Thyroid gland (tissue), 4 donors: ENCODE measurements around the gene APBA1. TPM values are rescaled to one million over a fixed set of nuclear protein-coding genes. Genes with fewer than 3 reads are reported as not detected.

Experiments
- DNase-seq, 2 donors: peaks; one replicate each; pipeline ENCODE4 v3.0.0-alpha.2; 2019
- H3K27ac ChIP-seq, 3 donors: fragments of 200-600 bp; sonication (generic); 1 replicate in 2 of 3; 2 replicates in 1 of 3; pipeline ENCODE4 v1.5.1; 2016 to 2019; ENCODE audit warnings: mild to moderate bottlenecking in 1 of 3, moderate library complexity in 1 of 3
- H3K27me3 ChIP-seq: fragments of 200-600 bp; sonication (generic); one replicate; pipeline ENCODE4 v1.5.1; 2019
- H3K36me3 ChIP-seq, 2 donors: fragments of 200-600 bp; sonication (generic); one replicate each; pipeline ENCODE4 v1.5.1; 2016 to 2019
- H3K4me1 ChIP-seq, 2 donors: fragments of 200-600 bp; sonication (generic); one replicate each; pipeline ENCODE4 v1.5.1; 2017 to 2019
- H3K4me3 ChIP-seq, 3 donors: fragments of 200-600 bp; sonication (generic); replicated peaks in 1 of 3; 1 replicate in 2 of 3; 2 replicates in 1 of 3; pipeline ENCODE4 v1.5.1; 2016; ENCODE audit warnings: mild to moderate bottlenecking in 1 of 3
- H3K9me3 ChIP-seq: fragments of 200-600 bp; sonication (generic); one replicate; pipeline ENCODE4 v1.5.1; 2017
- CTCF ChIP-seq, 6 experiments: fragments of 200-600 bp in 3 of 6; fragments of 450-650 bp in 3 of 6; sonication (generic) in 3 of 6; IDR thresholded peaks; one replicate each; pipeline ENCODE4 v1.5.1; 2016 to 2019; ENCODE audit warnings: antibody characterized with exemption in 6 of 6, mild to moderate bottlenecking in 2 of 6, inconsistent platforms in 1 of 6, moderate library complexity in 1 of 6
- POLR2A ChIP-seq, 2 donors: fragments of 450-650 bp; IDR thresholded peaks; one replicate each; pipeline ENCODE4 v1.6.1; 2017; ENCODE audit warnings: antibody characterized with exemption in 2 of 2, mild to moderate bottlenecking in 2 of 2, moderate library complexity in 1 of 2
- WGBS, 2 donors: methylation state at CpG; one replicate each; pipeline ENCODE4 v1.1.5; 2017; 5-methylcytosine and 5-hydroxymethylcytosine counted together
- intact Hi-C: fragments of 100-400 bp; cut with DNase I; formaldehyde crosslinking; loops from one replicate; pipeline ENCODE4 v1.15.1; 2023
- total RNA-seq, 4 donors: library from RNA; depleted of rRNA; stranded (reverse); fragments of >200 nt; gene quantifications; one replicate each; pipeline ENCODE4 v1.2.3, GENCODE V29; 2016

APBA1 gene
- total RNA-seq, 4 donors from 2014 or later: 2.8 to 11.2 (median 3.8) TPM

- 19 to 41% methylated on average over 7 to 10 of the region's 10 CpGs for WGBS, 2 donors
- H3K4me3 ChIP-seq: no peak overlapping the region
- no peaks in the 10 kb centered on the region for H3K27me3 ChIP-seq
- H3K36me3 ChIP-seq: no peaks in the 10 kb centered on the region
- intact Hi-C loops: no loop called here
- TF ChIP-seq CTCF (IDR thresholded peaks at IDR 0.05): peak in 1 of 6 experiments; percentile 9
- TF ChIP-seq POLR2A (IDR thresholded peaks at IDR 0.05): peak in 1 of 2 donors; percentile 45
- peak; percentile 87 to 91 for DNase-seq
- H3K9me3 ChIP-seq: no peaks in the 10 kb centered on the region
- H3K27ac ChIP-seq: peak overlapping the region in 1 of 3 donors; percentile 3
- H3K4me1 ChIP-seq: peaks cover 0 to 16% of the 10 kb centered on the region in 2 donors
Measured at GRCh38 chr9:69645488-69645887, 26.7 kb downstream of the APBA1 start.

DNA sequence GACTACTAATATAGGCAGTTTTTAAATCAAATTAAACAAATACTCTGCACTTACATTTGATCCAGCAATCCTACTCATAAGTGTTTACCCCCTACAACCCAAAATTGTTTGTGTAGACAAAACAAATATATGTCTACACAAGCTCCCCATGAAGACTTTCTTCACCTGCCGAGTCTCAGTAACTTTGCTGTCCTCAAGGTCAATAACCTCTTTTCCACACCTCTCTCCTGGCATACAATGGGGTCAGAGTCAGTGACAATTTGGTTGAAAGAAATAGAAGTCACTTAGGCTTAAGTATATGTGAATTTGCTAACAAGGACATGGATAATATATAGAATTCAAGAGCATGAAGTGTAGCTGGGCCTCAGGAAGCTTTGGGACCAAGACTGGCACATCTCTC lies 29.1 kb downstream of the APBA1 start:
- Histone ChIP-seq H3K27me3 (no peaks in the 10 kb centered on the region), H3K4me3 (no peak overlapping the region), H3K4me1 (peaks cover 0 to 5% of the 10 kb centered on the region in 2 donors), H3K9me3 (no peaks in the 10 kb centered on the region), H3K27ac (no peak overlapping the region), H3K36me3 (no peaks in the 10 kb centered on the region)
- intact Hi-C loops: no loop called here
- no peak for TF ChIP-seq POLR2A (IDR thresholded peaks at IDR 0.05)
- no peak for TF ChIP-seq CTCF (IDR thresholded peaks at IDR 0.05)
- no peak for DNase-seq
- 86 to 88% methylated on average over 1 of the region's 1 CpG for WGBS, 2 donors

DNA sequence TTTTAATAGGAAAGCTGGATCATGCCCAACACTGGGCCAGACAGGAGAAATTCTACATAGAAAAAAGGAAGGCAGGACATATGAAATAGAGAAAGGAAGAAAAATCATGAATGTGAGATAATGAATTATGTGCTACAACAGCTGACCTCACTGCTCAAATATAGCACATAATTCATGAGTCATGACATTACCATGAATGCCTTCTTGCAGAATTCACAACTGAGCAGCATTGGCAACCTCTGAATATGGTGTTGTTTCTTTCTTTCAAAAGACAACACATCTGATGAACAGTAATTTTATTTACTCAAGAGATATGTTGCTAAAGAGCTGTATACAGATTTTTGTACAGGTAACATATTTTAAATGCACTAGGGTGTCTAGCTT lies 34.4 kb downstream of the APBA1 start:
- no peak for DNase-seq
- TF ChIP-seq CTCF (IDR thresholded peaks at IDR 0.05): no peak
- no peak for TF ChIP-seq POLR2A (IDR thresholded peaks at IDR 0.05)
- Histone ChIP-seq H3K36me3 (no peaks in the 10 kb centered on the region), H3K27me3 (no peaks in the 10 kb centered on the region), H3K4me1 (no peaks in the 10 kb centered on the region), H3K9me3 (no peaks in the 10 kb centered on the region), H3K4me3 (no peak overlapping the region), H3K27ac (no peak overlapping the region)
- intact Hi-C loops: no loop called here

GRCh38 chr9:69637193-69637816 lies 34.9 kb downstream of the APBA1 start:
- intact Hi-C loops: no loop called here
- 92 to 98% methylated on average over 2 of the region's 2 CpGs for WGBS, 2 donors
- H3K36me3 ChIP-seq: no peaks in the 10 kb centered on the region
- no peaks in the 10 kb centered on the region for H3K9me3 ChIP-seq
- DNase-seq: no peak
- no peaks in the 10 kb centered on the region for H3K27me3 ChIP-seq
- no peak overlapping the region for H3K4me3 ChIP-seq
- TF ChIP-seq CTCF (IDR thresholded peaks at IDR 0.05) (no peak), POLR2A (IDR thresholded peaks at IDR 0.05) (no peak)
- H3K4me1 ChIP-seq: no peaks in the 10 kb centered on the region
- H3K27ac ChIP-seq: no peak overlapping the region

GRCh38 chr9:69633716-69634115 lies 38.5 kb downstream of the APBA1 start:
- DNase-seq: no peak
- TF ChIP-seq POLR2A (IDR thresholded peaks at IDR 0.05): no peak
- no peak for TF ChIP-seq CTCF (IDR thresholded peaks at IDR 0.05)
- Histone ChIP-seq H3K4me1 (no peaks in the 10 kb centered on the region), H3K36me3 (no peaks in the 10 kb centered on the region), H3K4me3 (no peak overlapping the region), H3K27me3 (no peaks in the 10 kb centered on the region), H3K9me3 (no peaks in the 10 kb centered on the region), H3K27ac (no peak overlapping the region)
- WGBS, 2 donors: 87 to 89% methylated on average over 1 of the region's 1 CpG
- intact Hi-C loops: no loop called here
